IPS DF 19.7 (cell line): Measurements from ENCODE around the gene MEAK7.

ENCODE experiments used
- DNase-seq: peaks from one replicate; pipeline ENCODE4 v3.0.0-alpha.2; 2013; ENCODE audit warnings: low read depth, low spot score

Gene MEAK7

DNA sequence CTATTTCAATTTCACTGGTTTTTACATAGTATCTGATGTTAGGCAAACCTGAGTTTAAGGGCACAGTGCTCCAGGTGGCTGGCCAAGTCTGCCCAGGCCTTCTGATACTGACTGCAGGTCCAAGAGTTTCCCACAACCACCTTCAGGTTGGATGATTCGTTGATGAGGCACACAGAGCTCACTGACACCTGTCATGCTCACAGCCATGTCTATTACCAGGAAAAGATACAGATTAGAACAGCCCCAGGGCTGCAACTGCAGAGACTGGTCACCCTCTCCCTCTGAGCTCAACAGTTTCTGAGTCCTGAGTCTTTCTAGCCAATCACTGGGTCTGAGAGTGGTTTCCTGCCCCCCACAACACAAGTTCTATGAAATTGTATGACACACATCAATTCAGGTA lies 37.2 kb downstream of the MEAK7 start:
- no peak for DNase-seq

GRCh38 chr16:84466692-84467091 lies 37.8 kb downstream of the MEAK7 start:
- no peak for DNase-seq

- DNase-seq, result no peak
Measured at GRCh38 chr16:84465154-84465553, 39.3 kb downstream of the MEAK7 start.

GRCh38 chr16:84464116-84464515 lies 40.3 kb downstream of the MEAK7 start:
- no peak for DNase-seq

GRCh38 chr16:84463221-84463620 lies 41.2 kb downstream of the MEAK7 start:
- no peak for DNase-seq

DNA sequence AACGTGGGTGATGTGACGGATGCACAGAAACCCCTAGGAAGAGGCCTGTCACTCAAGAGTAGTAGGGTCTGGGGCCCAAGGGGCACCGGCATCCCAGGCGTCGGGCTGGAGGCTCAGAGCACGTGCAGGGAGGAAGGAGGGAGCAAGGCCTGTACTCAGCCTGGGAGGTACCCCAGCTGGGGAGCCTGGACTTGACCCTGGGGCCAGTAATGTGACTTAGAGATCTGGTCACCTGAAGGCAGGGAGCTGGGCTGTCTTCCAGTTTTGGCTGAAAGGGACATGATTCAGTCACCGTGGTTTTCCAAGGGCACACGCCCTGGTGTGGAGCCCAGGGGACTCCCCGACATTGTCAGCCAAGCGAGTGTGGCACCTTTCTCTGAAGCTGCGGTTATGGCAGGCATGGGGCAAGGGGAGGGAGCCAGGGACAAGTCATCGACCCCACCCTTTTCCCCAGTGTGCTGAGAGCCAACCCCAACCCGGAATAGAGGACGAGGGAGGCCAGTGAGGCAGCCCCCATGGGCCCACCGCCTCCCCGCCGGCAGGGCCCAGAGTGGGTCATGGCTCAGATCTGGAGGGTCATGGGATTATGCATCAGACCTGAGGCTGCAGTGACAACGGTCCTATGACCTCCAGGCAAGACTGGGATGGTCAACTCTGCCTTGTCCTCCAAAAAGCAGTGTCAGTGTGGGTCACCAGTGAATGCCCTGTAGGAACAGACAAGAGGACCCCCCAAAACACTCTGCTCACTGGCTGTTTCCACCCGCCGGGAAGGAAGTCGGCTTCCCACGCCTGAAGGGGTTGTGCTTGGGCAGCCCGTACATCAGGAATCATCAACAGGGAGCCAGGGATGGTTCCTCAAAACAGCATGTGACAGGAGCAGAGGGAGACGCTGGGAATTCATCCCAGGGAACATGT lies 41.9 kb downstream of the MEAK7 start:
- no peak for DNase-seq

DNA sequence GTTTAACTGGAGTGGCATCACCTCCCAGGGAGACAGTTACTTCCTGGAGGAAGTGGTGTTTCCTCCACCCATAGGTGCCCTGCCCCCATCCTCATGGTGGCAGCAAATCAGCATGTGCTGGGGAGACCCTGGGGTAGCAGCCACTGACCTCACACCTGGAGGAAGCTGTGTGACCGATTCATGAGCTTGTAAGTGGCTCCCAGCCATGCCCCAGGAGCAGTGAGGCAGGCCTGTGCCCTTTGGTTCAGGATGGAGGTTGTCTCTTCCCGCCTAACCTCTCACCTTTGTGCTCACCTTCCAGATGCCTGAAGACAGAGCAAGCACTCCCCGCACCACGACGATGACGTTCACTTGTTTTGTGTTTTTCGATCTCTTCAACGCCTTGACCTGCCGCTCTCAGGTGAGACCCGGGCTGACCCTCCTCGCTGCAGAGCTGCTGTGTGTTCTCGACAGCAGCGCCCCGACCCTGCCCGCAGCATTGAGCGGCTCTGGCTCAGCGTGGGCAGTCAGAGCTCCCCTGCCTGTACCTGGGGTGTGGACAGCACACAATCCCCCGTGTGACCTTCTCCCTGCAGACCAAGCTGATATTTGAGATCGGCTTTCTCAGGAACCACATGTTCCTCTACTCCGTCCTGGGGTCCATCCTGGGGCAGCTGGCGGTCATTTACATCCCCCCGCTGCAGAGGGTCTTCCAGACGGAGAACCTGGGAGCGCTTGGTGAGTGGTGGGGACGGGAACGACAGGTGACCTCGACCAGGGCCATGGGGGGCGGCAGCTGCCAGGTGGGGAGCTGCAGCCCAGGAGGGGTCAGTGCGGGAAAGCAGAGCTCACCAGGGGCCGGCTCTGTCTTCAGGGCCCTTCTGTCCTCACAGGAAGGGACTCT lies 42.8 kb downstream of the MEAK7 start:
- DNase-seq, result no peak

DNA sequence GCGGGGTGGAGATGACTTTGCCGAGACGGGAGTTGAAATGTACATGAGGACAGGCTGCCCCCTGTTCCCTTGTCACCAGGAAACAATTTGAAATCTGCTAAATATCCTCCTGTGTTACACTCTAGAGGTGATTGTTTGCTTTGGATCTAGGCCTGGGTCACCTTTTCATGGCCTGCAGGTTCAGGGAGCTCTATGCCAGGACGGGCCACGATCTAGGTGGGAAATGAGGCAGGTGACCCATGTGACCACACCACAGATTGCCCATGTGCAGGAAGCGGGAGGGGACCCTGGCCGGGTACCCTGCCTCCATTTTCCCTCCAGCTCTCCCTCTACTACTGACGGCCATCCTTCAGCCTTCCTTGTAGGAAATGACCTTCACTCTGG lies 43.4 kb downstream of the MEAK7 start:
- no peak for DNase-seq

- no peak for DNase-seq
Measured at GRCh38 chr16:84460406-84461028, 43.9 kb downstream of the MEAK7 start.

DNA sequence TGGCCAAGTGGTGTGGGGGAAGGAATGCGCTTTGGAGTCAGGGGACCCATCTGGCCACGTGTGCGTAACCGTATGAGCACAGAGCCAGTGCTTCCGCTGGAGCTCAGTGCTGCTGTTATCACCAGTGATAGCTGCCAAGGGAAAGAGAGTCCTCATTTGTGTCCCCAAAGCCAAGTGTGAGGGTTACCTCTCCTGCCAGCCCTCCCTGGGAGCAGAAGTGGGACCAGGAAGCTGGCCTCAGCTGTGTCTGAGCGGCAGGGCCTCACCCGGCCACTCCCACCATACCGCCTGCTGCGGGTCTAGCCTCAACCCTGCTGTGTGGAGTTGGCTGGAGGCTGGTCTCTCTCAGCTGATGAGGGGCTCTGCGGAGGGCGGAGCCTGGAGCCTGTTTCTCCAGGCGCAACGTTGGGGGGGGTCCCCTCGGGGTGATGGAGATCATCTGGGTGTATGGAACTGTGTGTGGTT lies 44.5 kb downstream of the MEAK7 start:
- DNase-seq, result no peak

DNA sequence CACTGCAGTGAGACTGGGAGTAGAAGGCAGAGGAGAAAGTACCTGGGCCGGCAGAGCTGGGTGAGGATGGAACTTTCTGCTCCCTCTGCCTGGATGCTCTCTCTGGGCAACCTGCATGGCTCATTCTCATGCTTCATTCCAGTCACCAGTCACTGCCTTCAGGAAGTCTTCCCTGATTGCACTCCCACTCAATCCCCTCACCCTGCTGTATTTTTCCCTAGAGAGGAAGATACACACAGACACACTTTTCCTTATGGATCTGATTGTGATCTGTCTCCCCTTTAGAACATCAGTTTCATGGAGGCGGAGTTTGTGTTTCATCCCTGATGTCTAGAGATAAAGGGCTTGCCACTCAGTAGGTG lies 44.9 kb downstream of the MEAK7 start:
- no peak for DNase-seq

DNA sequence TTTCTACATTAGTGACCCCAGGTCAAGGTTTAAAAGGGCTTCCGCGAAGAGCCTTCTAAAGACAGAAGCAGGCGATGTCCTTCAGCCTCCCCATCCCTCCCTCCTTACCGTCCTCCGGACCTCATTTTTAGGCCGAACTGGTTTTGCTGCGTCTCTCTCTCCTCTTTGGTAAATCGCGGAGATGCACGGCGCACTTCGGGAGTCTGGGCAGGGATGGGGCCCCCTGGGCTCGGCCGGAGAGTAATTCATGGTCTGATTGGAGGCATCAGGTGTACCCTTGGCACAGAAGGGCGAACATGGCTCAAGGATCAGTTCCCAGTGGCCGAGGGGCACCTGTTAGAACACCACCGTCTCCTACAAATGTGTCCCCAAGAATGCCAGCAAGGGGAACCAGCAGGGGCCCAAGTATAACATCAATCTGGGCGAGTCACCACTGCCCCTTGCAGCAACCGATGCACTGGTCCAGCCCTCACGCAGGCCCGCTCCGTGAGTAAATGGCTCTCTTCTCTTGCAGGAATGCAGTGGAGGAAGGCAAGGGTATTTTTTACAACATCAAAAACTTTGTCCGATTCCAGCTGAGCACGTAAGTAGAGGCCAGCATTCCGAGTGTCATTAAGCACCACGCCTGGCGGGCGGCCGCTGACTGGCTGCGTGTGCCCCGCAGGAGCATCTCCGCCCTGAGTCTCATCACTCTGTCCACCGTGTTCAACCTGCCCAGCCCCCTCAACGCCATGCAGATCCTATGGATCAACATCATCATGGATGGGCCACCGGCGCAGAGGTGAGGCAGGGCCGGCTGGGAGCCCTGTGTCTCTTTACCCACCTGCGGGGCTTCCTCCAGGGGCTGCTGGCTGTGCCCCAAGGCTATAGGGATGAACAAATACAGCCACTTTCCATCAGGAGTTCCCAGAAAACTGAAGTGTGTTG lies 45.6 kb downstream of the MEAK7 start:
- no peak for DNase-seq

- no peak for DNase-seq
Measured at GRCh38 chr16:84455031-84455430, 49.4 kb downstream of the MEAK7 start.
